Mesenchymal stem cell (in vitro differentiated cells and primary cell): ENCODE results near the gene BIRC7.

ENCODE experiments used
- DNase-seq: peaks from one replicate; pipeline ENCODE4 v3.0.0-alpha.2; 2013
- H2AFZ ChIP-seq: one replicate; pipeline ENCODE4 v1.6.1; 2013; ENCODE audit warnings: low read depth, mild to moderate bottlenecking, control low read depth, inconsistent platforms, low read length, moderate library complexity
- H2AK5ac ChIP-seq: 2 replicates; pipeline ENCODE4 v1.6.1; 2013; ENCODE audit warnings: low read length, moderate library complexity, mild to moderate bottlenecking, inconsistent platforms; ENCODE audit not compliant: severe bottlenecking
- H2BK120ac ChIP-seq: one replicate; pipeline ENCODE4 v1.6.1; 2013; ENCODE audit warnings: low read depth, mild to moderate bottlenecking, inconsistent platforms, low read length, moderate library complexity
- H2BK12ac ChIP-seq, 2 experiments: one replicate each; pipeline ENCODE4 v1.6.1; 2013; ENCODE audit warnings: inconsistent platforms in 2 of 2, low read length in 2 of 2, mild to moderate bottlenecking in 2 of 2, moderate library complexity in 2 of 2, control low read depth in 1 of 2
- H2BK15ac ChIP-seq: one replicate; pipeline ENCODE4 v1.6.1; 2013; ENCODE audit warnings: mild to moderate bottlenecking, low read depth, inconsistent platforms; ENCODE audit not compliant: poor library complexity, severe bottlenecking
- H2BK5ac ChIP-seq: 2 replicates; pipeline ENCODE4 v1.6.1; 2013; ENCODE audit warnings: low read depth, mild to moderate bottlenecking, low read length, control low read depth, inconsistent platforms; ENCODE audit not compliant: poor library complexity, severe bottlenecking
- H3K14ac ChIP-seq, 2 experiments: one replicate each; pipeline ENCODE4 v1.6.1; 2013; ENCODE audit warnings: inconsistent platforms in 2 of 2, low read length in 2 of 2, control low read depth in 1 of 2, mild to moderate bottlenecking in 1 of 2, moderate library complexity in 1 of 2
- H3K18ac ChIP-seq, 2 experiments: one replicate each; pipeline ENCODE4 v1.6.1; 2013; ENCODE audit warnings: inconsistent platforms in 2 of 2, low read length in 2 of 2, control low read depth in 1 of 2, low read depth in 1 of 2, mild to moderate bottlenecking in 1 of 2
- H3K23ac ChIP-seq, 2 experiments: one replicate each; pipeline ENCODE4 v1.6.1; 2013; ENCODE audit warnings: inconsistent platforms in 2 of 2, low read length in 2 of 2, mild to moderate bottlenecking in 2 of 2, moderate library complexity in 2 of 2, control low read depth in 1 of 2
- H3K27ac ChIP-seq: 2 replicates; pipeline ENCODE4 v1.5.1; 2013; ENCODE audit warnings: mild to moderate bottlenecking, moderate library complexity, low read length, control low read depth, inconsistent platforms; ENCODE audit not compliant: poor library complexity, severe bottlenecking
- H3K27me3 ChIP-seq, 2 experiments: 2 replicates each; pipeline versions ENCODE4 v1.6.1 to v1.7.0; 2013; ENCODE audit warnings: low read length in 2 of 2, mild to moderate bottlenecking in 2 of 2, moderate library complexity in 2 of 2, control low read depth in 1 of 2, inconsistent platforms in 1 of 2; ENCODE audit not compliant: control insufficient read depth in 1 of 2, insufficient read depth in 1 of 2
- H3K36me3 ChIP-seq, 2 experiments: 2 replicates each; pipeline versions ENCODE4 v1.6.1 to v1.7.0; 2013; ENCODE audit warnings: low read length in 2 of 2, control low read depth in 1 of 2, inconsistent platforms in 1 of 2, low read depth in 1 of 2, mild to moderate bottlenecking in 1 of 2; ENCODE audit not compliant: insufficient read depth in 2 of 2, control insufficient read depth in 1 of 2
- H3K4ac ChIP-seq, 2 experiments: one replicate each; pipeline ENCODE4 v1.6.1; 2013; ENCODE audit warnings: inconsistent platforms in 2 of 2, low read length in 2 of 2, mild to moderate bottlenecking in 2 of 2, moderate library complexity in 2 of 2, control low read depth in 1 of 2, low read depth in 1 of 2
- H3K4me1 ChIP-seq: 2 replicates; pipeline ENCODE4 v1.6.1; 2013; ENCODE audit warnings: low read depth, low read length, control low read depth; ENCODE audit not compliant: control insufficient read depth, insufficient read depth
- H3K4me2 ChIP-seq: 2 replicates; pipeline ENCODE4 v1.6.1; 2013; ENCODE audit warnings: low read length, mild to moderate bottlenecking, inconsistent platforms; ENCODE audit not compliant: poor library complexity, severe bottlenecking
- H3K4me3 ChIP-seq, 2 experiments: 2 replicates each; pipeline versions ENCODE4 v1.5.1 to v1.7.0; 2013; ENCODE audit warnings: low read length in 2 of 2, mild to moderate bottlenecking in 2 of 2, control low read depth in 1 of 2, low read depth in 1 of 2; ENCODE audit not compliant: insufficient read depth in 1 of 2
- H3K79me1 ChIP-seq: replicated peaks from 2 replicates; pipeline ENCODE4 v1.6.1; 2013; ENCODE audit warnings: mild to moderate bottlenecking, control low read depth, low read length, inconsistent platforms; ENCODE audit not compliant: poor library complexity, severe bottlenecking
- H3K9ac ChIP-seq: 2 replicates; pipeline ENCODE4 v1.7.0; 2013; ENCODE audit warnings: mild to moderate bottlenecking, low read length, moderate library complexity
- H3K9me3 ChIP-seq: 2 replicates; pipeline ENCODE4 v1.7.0; 2013; ENCODE audit warnings: mild to moderate bottlenecking, low read length; ENCODE audit not compliant: control insufficient read depth
- H4K8ac ChIP-seq: one replicate; pipeline ENCODE4 v1.6.1; 2013; ENCODE audit warnings: inconsistent platforms, mild to moderate bottlenecking, low read length, moderate library complexity
- H4K91ac ChIP-seq: one replicate; pipeline ENCODE4 v1.6.1; 2013; ENCODE audit warnings: mild to moderate bottlenecking, low read length, inconsistent platforms
- WGBS: methylation state at CpG from one replicate; pipeline ENCODE4 v1.1.7; 2013; ENCODE audit warnings: mixed read lengths; 5-methylcytosine and 5-hydroxymethylcytosine counted together

The BIRC7 gene

GRCh38 chr20:63202021-63202420, 33.7 kb upstream of the BIRC7 start:
- H3K9ac ChIP-seq, result no peak overlapping the region
- H2AFZ ChIP-seq, result no peak overlapping the region
- no peak overlapping the region for H2AK5ac ChIP-seq
- H3K4ac ChIP-seq, result no peak overlapping the region
- no peak overlapping the region for H4K8ac ChIP-seq
- H2BK120ac ChIP-seq, result no peak overlapping the region
- no peak overlapping the region for H2BK12ac ChIP-seq
- peaks cover 31% of the 10 kb centered on the region for H3K79me1 ChIP-seq
- H3K36me3 ChIP-seq, result peaks cover 64 to 66% of the 10 kb centered on the region in 2 experiments
- H2BK15ac ChIP-seq, result no peak overlapping the region
- H3K27ac ChIP-seq, result no peak overlapping the region
- no peak overlapping the region for H4K91ac ChIP-seq
- over 99% methylated on average over 17 of the region's 17 CpGs for WGBS
- no peak overlapping the region for H2BK5ac ChIP-seq
- H3K14ac ChIP-seq, result no peak overlapping the region
- H3K4me1 ChIP-seq, result peaks cover 21% of the 10 kb centered on the region
- no peak overlapping the region for H3K18ac ChIP-seq
- no peak for DNase-seq
- no peak overlapping the region for H3K23ac ChIP-seq
- no peak overlapping the region for H3K4me3 ChIP-seq
- no peaks in the 10 kb centered on the region for H3K27me3 ChIP-seq
- no peaks in the 10 kb centered on the region for H3K9me3 ChIP-seq
- no peak overlapping the region for H3K4me2 ChIP-seq

- Histone ChIP-seq H3K4ac (no peak overlapping the region), H2BK5ac (no peak overlapping the region), H3K23ac (no peak overlapping the region), H3K27ac (no peak overlapping the region), H2AFZ (no peak overlapping the region), H3K4me1 (peaks cover 19% of the 10 kb centered on the region), H3K4me3 (no peak overlapping the region), H3K9ac (no peak overlapping the region), H4K8ac (no peak overlapping the region), H2BK12ac (no peak overlapping the region), H3K79me1 (peaks cover 28% of the 10 kb centered on the region), H2BK120ac (no peak overlapping the region), H3K36me3 (peaks cover 63 to 65% of the 10 kb centered on the region in 2 experiments), H2BK15ac (no peak overlapping the region), H3K18ac (no peak overlapping the region), H2AK5ac (no peak overlapping the region), H3K9me3 (no peaks in the 10 kb centered on the region), H3K4me2 (no peak overlapping the region), H3K14ac (no peak overlapping the region), H3K27me3 (no peaks in the 10 kb centered on the region), H4K91ac (no peak overlapping the region)
- DNase-seq, result no peak
- 97% methylated on average over 29 of the region's 29 CpGs for WGBS
These were observed 32.7 kb upstream of the BIRC7 start for GRCh38 chr20:63202811-63203526.

- no peak overlapping the region for H2AK5ac ChIP-seq
- H3K27me3 ChIP-seq, result no peaks in the 10 kb centered on the region
- no peak overlapping the region for H3K9ac ChIP-seq
- peaks cover 67 to 78% of the 10 kb centered on the region in 2 experiments for H3K36me3 ChIP-seq
- no peak overlapping the region for H3K4me2 ChIP-seq
- no peak overlapping the region for H3K23ac ChIP-seq
- no peak overlapping the region for H3K4me3 ChIP-seq
- no peak overlapping the region for H4K91ac ChIP-seq
- no peak overlapping the region for H2BK15ac ChIP-seq
- no peak overlapping the region for H3K4ac ChIP-seq
- H2BK5ac ChIP-seq, result no peak overlapping the region
- H3K27ac ChIP-seq, result no peak overlapping the region
- no peak overlapping the region for H2BK120ac ChIP-seq
- H3K18ac ChIP-seq, result no peak overlapping the region
- H3K79me1 ChIP-seq, result peaks cover 28% of the 10 kb centered on the region
- H2BK12ac ChIP-seq, result no peak overlapping the region
- 97% methylated on average over 5 of the region's 5 CpGs for WGBS
- peaks cover 23% of the 10 kb centered on the region for H3K4me1 ChIP-seq
- no peak overlapping the region for H3K14ac ChIP-seq
- no peak for DNase-seq
- H3K9me3 ChIP-seq, result no peaks in the 10 kb centered on the region
- H4K8ac ChIP-seq, result no peak overlapping the region
- H2AFZ ChIP-seq, result no peak overlapping the region
These were observed 31.3 kb upstream of the BIRC7 start for GRCh38 chr20:63204362-63204761.

GRCh38 chr20:63205896-63206295, 29.8 kb upstream of the BIRC7 start:
- H3K18ac ChIP-seq, result no peak overlapping the region
- no peak overlapping the region for H2BK12ac ChIP-seq
- no peak overlapping the region for H2BK5ac ChIP-seq
- H2BK15ac ChIP-seq, result no peak overlapping the region
- no peak overlapping the region for H3K14ac ChIP-seq
- no peak overlapping the region for H2BK120ac ChIP-seq
- H3K79me1 ChIP-seq, result peaks cover 26% of the 10 kb centered on the region
- H3K9me3 ChIP-seq, result no peaks in the 10 kb centered on the region
- H3K4me3 ChIP-seq, result no peak overlapping the region
- no peak overlapping the region for H3K27ac ChIP-seq
- H2AK5ac ChIP-seq, result no peak overlapping the region
- no peak for DNase-seq
- H4K8ac ChIP-seq, result no peak overlapping the region
- H3K4ac ChIP-seq, result no peak overlapping the region
- H3K23ac ChIP-seq, result no peak overlapping the region
- H3K4me1 ChIP-seq, result peaks cover 26% of the 10 kb centered on the region
- H3K4me2 ChIP-seq, result no peak overlapping the region
- no peak overlapping the region for H2AFZ ChIP-seq
- no peak overlapping the region for H4K91ac ChIP-seq
- WGBS, result 98% methylated on average over 10 of the region's 10 CpGs
- no peak overlapping the region for H3K9ac ChIP-seq
- H3K36me3 ChIP-seq, result peaks cover 68 to 85% of the 10 kb centered on the region in 2 experiments
- no peaks in the 10 kb centered on the region for H3K27me3 ChIP-seq
